B cell (primary cell): ENCODE data around the gene TNF.

ENCODE experiments used
- CTCF ChIP-seq: fragments of 200-600 bp; IDR thresholded peaks from one replicate; pipeline ENCODE4 v1.8.0; 2022; ENCODE audit warnings: antibody characterized with exemption, mild to moderate bottlenecking
- EZH2 ChIP-seq: IDR thresholded peaks from 2 replicates; pipeline ENCODE4 v1.6.1; 2012; ENCODE audit warnings: borderline replicate concordance, low read depth, mild to moderate bottlenecking, moderate library complexity, low read length; ENCODE audit not compliant: insufficient read depth, poor library complexity, severe bottlenecking

GRCh38 chr6:31597006-31597405 is 21.6 kb downstream of the TNF start:
- TF ChIP-seq CTCF (peak; percentile 80), EZH2 (no peak)
